ENCODE results near the gene BRICD5. TPM values are rescaled to one million over a fixed set of nuclear protein-coding genes. Genes with fewer than 3 reads are reported as not detected.

The BRICD5 gene
- total RNA-seq, 1 donor from 2014 or later: 5.2 TPM

DNA sequence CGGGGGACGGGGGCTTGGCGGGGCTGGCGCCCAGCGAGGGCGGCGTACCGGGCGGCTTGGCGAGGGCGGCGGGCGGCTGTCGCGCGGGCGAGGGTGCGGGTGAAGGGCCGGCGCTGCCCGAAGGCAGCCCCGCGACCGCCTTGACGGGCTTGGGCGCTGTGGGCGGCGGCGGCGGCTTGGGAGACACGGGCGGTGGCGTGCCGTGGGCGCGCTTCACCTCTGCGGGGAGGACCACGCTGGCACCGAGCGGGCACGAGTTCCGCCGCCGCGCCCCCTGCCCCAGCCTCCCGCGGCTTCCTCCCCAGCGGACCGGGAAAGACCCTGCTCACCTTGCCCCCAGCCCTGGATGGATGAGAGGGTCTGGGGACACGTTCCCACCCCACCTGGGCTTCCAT lies 31.6 kb downstream of the BRICD5 start:
- no peaks in the 10 kb centered on the region for H3K36me3 ChIP-seq

DNA sequence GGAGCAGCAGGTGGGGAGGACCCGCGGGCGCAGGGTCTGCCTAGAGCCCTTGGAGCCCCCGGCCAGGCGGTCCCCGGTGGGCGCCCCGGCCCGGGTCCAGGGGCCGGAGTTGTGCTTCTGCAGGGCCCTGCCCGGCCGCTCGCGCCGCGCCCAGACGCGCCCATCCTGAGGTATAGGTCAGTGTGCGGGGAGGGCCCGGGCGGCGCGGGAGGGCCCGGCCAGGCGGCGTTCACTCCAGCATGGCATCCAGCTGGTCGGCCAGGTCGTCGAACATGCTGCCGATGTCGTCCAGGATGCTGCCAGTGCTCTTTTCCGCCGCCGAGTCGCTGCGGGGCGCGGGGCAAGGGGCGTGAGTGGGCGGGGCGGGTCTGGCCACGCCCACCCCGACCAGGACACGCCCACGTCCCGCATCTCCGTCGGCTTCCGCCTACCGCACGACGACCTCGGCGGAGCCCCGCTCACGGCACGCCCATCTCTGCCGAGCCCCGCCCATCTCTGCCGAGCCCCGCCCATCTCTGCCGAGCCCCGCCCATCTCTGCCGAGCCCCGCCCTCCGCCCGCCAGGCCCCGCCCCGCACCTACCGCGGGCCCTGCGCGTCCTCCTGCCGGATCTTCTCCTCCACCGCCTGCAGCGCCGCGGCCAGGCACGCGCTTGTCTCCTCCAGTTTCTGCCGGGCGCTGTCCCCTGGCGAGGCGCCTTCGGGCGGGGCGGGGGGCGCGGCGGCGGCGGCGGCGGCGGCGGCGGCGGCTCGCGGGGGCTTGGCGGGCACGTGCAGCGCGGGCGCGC lies 32.1 kb downstream of the BRICD5 start:
- Histone ChIP-seq H3K4me2 (no peak overlapping the region), H3K27me3 (no peaks in the 10 kb centered on the region), H3K9me3 (ENCODE audit: low read depth) (no peaks in the 10 kb centered on the region), H3K9ac (no peak overlapping the region), H2AFZ (replicated peaks) (no peak overlapping the region), H3K79me2 (ENCODE audit: low read depth) (no peaks in the 10 kb centered on the region), H4K20me1 (ENCODE audit: low read depth) (no peaks in the 10 kb centered on the region), H3K4me1 (no peaks in the 10 kb centered on the region), H3K36me3 (no peaks in the 10 kb centered on the region), H3K27ac (no peak overlapping the region), H3K4me3 (no peak overlapping the region), H3F3A (ENCODE audit: low read depth) (peaks cover 5% of the 10 kb centered on the region)
- H3K9me3 Mint-ChIP-seq: no peaks in the 10 kb centered on the region
- TF ChIP-seq, protein P1, sequence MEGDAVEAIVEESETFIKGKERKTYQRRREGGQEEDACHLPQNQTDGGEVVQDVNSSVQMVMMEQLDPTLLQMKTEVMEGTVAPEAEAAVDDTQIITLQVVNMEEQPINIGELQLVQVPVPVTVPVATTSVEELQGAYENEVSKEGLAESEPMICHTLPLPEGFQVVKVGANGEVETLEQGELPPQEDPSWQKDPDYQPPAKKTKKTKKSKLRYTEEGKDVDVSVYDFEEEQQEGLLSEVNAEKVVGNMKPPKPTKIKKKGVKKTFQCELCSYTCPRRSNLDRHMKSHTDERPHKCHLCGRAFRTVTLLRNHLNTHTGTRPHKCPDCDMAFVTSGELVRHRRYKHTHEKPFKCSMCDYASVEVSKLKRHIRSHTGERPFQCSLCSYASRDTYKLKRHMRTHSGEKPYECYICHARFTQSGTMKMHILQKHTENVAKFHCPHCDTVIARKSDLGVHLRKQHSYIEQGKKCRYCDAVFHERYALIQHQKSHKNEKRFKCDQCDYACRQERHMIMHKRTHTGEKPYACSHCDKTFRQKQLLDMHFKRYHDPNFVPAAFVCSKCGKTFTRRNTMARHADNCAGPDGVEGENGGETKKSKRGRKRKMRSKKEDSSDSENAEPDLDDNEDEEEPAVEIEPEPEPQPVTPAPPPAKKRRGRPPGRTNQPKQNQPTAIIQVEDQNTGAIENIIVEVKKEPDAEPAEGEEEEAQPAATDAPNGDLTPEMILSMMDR (IDR thresholded peaks at IDR 0.05): no peak
- TF ChIP-seq EZH2 (IDR thresholded peaks at IDR 0.05) (no peak), EZH2phosphoT487 (IDR thresholded peaks at IDR 0.05) (no peak)
- peaks cover 3% of the 10 kb centered on the region for H3K4me1 Mint-ChIP-seq
- H3K27ac Mint-ChIP-seq: no peak overlapping the region
- H3K4me3 Mint-ChIP-seq: no peak overlapping the region
- H3K27me3 Mint-ChIP-seq (ENCODE audit: insufficient read depth, low read depth): peaks cover 6% of the 10 kb centered on the region
- H3K36me3 Mint-ChIP-seq: peaks cover 2% of the 10 kb centered on the region
- peak; percentile 76 for DNase-seq (ENCODE audit: low spot score)

More for the DNA sequence above, 31.6 kb downstream of the BRICD5 start:
- H3K79me2 ChIP-seq (ENCODE audit: low read depth): no peaks in the 10 kb centered on the region
- no peaks in the 10 kb centered on the region for H3K27me3 ChIP-seq
- Mint-ChIP-seq H3K4me1 (peaks cover 3% of the 10 kb centered on the region), H3K27ac (no peak overlapping the region), H3K27me3 (ENCODE audit: insufficient read depth, low read depth) (peaks cover 7% of the 10 kb centered on the region), H3K36me3 (peaks cover 2% of the 10 kb centered on the region), H3K4me3 (no peak overlapping the region), H3K9me3 (no peaks in the 10 kb centered on the region)
- H3K27ac ChIP-seq: no peak overlapping the region
- no peaks in the 10 kb centered on the region for H3K4me1 ChIP-seq
- no peak overlapping the region for H3K9ac ChIP-seq
- H2AFZ ChIP-seq (replicated peaks): no peak overlapping the region
- no peaks in the 10 kb centered on the region for H4K20me1 ChIP-seq (ENCODE audit: low read depth)
- H3K4me2 ChIP-seq: no peak overlapping the region
- no peak for TF ChIP-seq EZH2 (IDR thresholded peaks at IDR 0.05)
- TF ChIP-seq EZH2phosphoT487 (IDR thresholded peaks at IDR 0.05): no peak
- no peak overlapping the region for H3K4me3 ChIP-seq
- no peak for DNase-seq (ENCODE audit: low spot score)
- peaks cover 5% of the 10 kb centered on the region for H3F3A ChIP-seq (ENCODE audit: low read depth)
- H3K9me3 ChIP-seq (ENCODE audit: low read depth): no peaks in the 10 kb centered on the region

DNA sequence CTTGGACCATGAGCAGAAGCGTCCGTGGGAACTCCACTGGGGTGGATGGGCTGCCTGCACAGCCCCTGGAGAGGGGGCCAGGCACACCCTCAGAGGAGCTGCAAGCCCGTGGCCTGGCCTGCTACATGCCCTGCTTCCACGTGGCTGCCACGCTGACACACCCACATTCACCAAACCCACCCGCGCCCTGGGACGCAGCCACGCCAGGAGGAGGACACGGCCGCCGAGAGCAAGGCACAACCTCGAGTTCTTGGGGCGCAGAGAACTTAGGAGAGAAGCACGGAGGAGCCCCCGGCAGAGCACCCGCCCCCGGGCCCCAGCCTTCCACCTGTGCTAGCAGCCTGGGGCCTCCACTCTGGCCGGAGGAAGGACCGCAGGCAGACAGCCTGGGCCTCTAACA lies 33.1 kb downstream of the BRICD5 start:
- TF ChIP-seq EZH2phosphoT487 (IDR thresholded peaks at IDR 0.05) (no peak), EZH2 (IDR thresholded peaks at IDR 0.05) (no peak)
- TF ChIP-seq, protein P1 (IDR thresholded peaks at IDR 0.05): no peak
- no peaks in the 10 kb centered on the region for H3K27me3 ChIP-seq
- H3K36me3 ChIP-seq: no peaks in the 10 kb centered on the region
- peaks cover 5% of the 10 kb centered on the region for H3F3A ChIP-seq (ENCODE audit: low read depth)
- DNase-seq (ENCODE audit: low spot score): no peak
- H3K27me3 Mint-ChIP-seq (ENCODE audit: insufficient read depth, low read depth): peaks cover 5% of the 10 kb centered on the region
- H3K79me2 ChIP-seq (ENCODE audit: low read depth): no peaks in the 10 kb centered on the region
- no peak overlapping the region for H3K27ac ChIP-seq
- H3K36me3 Mint-ChIP-seq: peaks cover 2% of the 10 kb centered on the region
- no peaks in the 10 kb centered on the region for H3K9me3 ChIP-seq (ENCODE audit: low read depth)
- H3K4me3 Mint-ChIP-seq: no peak overlapping the region
- no peaks in the 10 kb centered on the region for H3K4me1 ChIP-seq
- no peaks in the 10 kb centered on the region for H3K9me3 Mint-ChIP-seq
- no peak overlapping the region for H3K4me3 ChIP-seq
- H2AFZ ChIP-seq (replicated peaks): no peak overlapping the region
- H4K20me1 ChIP-seq (ENCODE audit: low read depth): no peaks in the 10 kb centered on the region
- H3K27ac Mint-ChIP-seq: no peak overlapping the region
- peaks cover 3% of the 10 kb centered on the region for H3K4me1 Mint-ChIP-seq
- no peak overlapping the region for H3K4me2 ChIP-seq
- no peak overlapping the region for H3K9ac ChIP-seq

DNA sequence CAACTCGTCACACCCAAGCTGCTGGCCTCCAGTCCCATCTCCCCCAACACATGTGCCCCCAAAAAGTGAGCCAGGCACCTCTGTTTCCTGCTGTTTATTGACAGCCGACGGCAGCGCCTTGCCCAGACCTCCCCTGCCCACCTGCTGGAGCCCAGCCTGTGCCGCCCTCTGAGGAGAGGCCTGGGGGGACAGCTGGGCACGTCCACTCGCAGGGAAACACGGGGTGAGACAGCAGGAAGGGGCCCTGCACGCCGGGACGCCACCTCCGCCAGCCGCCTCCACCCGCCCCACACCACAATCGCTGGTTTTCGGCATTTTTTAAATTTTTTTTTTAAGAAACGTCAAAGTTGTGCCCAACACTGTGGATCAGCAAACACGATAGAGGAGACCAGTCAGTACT lies 33.6 kb downstream of the BRICD5 start:
- Mint-ChIP-seq H3K27ac (no peak overlapping the region), H3K9me3 (no peaks in the 10 kb centered on the region), H3K4me3 (no peak overlapping the region), H3K36me3 (peaks cover under 1% of the 10 kb centered on the region), H3K27me3 (ENCODE audit: insufficient read depth, low read depth) (peaks cover 5% of the 10 kb centered on the region), H3K4me1 (peaks cover 3% of the 10 kb centered on the region)
- DNase-seq (ENCODE audit: low spot score): no peak
- H3K4me3 ChIP-seq: no peak overlapping the region
- no peak overlapping the region for H3K9ac ChIP-seq
- no peaks in the 10 kb centered on the region for H3K79me2 ChIP-seq (ENCODE audit: low read depth)
- no peaks in the 10 kb centered on the region for H4K20me1 ChIP-seq (ENCODE audit: low read depth)
- H3K4me2 ChIP-seq: no peak overlapping the region
- no peaks in the 10 kb centered on the region for H3K27me3 ChIP-seq
- no peak overlapping the region for H2AFZ ChIP-seq (replicated peaks)
- H3K9me3 ChIP-seq (ENCODE audit: low read depth): no peaks in the 10 kb centered on the region
- no peaks in the 10 kb centered on the region for H3K4me1 ChIP-seq
- no peak for TF ChIP-seq EZH2phosphoT487 (IDR thresholded peaks at IDR 0.05)
- TF ChIP-seq, protein P1 (IDR thresholded peaks at IDR 0.05): no peak
- no peak for TF ChIP-seq EZH2 (IDR thresholded peaks at IDR 0.05)
- peaks cover 5% of the 10 kb centered on the region for H3F3A ChIP-seq (ENCODE audit: low read depth)
- H3K27ac ChIP-seq: no peak overlapping the region
- no peaks in the 10 kb centered on the region for H3K36me3 ChIP-seq
